Ishikawa (cell line): ENCODE data around the gene RASGRP1.

Source experiments
- CREB1 ChIP-seq: IDR thresholded peaks from 2 replicates; pipeline ENCODE4 v1.6.1; 2012; ENCODE audit warnings: low read depth
- EGR1 ChIP-seq: IDR thresholded peaks from 2 replicates; pipeline ENCODE4 v1.6.1; 2012
- EP300 ChIP-seq: IDR thresholded peaks from 2 replicates; pipeline ENCODE4 v1.6.1; 2012; ENCODE audit warnings: borderline replicate concordance
- MAX ChIP-seq: IDR thresholded peaks from 2 replicates; pipeline ENCODE4 v1.6.1; 2012
- NFIC ChIP-seq: IDR thresholded peaks from 2 replicates; pipeline ENCODE4 v1.6.1; 2012
- REST ChIP-seq: IDR thresholded peaks from 2 replicates; pipeline ENCODE4 v1.6.1; 2012; ENCODE audit warnings: low read depth, mild to moderate bottlenecking
- TAF1 ChIP-seq: IDR thresholded peaks from 2 replicates; pipeline ENCODE4 v1.6.1; 2012; ENCODE audit warnings: low read depth, mild to moderate bottlenecking
- USF1 ChIP-seq: IDR thresholded peaks from 2 replicates; pipeline ENCODE4 v1.6.1; 2012
- ZBTB7A ChIP-seq: IDR thresholded peaks from 2 replicates; pipeline ENCODE4 v1.6.1; 2012; ENCODE audit warnings: low read depth

DNA sequence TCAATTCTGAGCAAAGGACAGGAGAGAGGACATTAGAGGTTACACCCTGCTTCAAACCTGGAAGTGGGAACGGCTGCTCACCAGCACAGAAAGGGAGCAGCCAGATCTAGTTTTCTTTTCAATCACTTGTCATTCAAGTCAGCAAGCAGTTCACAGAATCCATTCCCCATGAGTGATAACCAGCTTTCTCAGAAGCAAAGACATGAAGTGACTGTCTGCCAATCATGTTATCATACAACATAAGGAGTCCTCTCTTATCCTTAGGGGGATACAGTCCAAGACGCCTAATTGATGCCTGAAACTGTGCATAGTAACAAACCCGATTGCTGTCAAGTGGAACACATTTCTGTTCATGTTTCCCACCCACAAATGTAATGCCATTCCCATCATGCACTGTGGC, 56.0 kb downstream of the RASGRP1 start:
- TF ChIP-seq USF1 (no peak), EGR1 (no peak), TAF1 (no peak), ZBTB7A (no peak), REST (no peak), MAX (no peak), NFIC (no peak), CREB1 (no peak), EP300 (no peak)
